Stomach smooth muscle (tissue), 2 donors: ENCODE measurements around the gene MROH7.

Source experiments
- H3K27ac ChIP-seq: one replicate; pipeline ENCODE4 v1.7.0; 2013; ENCODE audit warnings: mild to moderate bottlenecking, low read length, inconsistent platforms
- H3K27me3 ChIP-seq, 2 donors: one replicate each; pipeline ENCODE4 v1.7.0; 2013; ENCODE audit warnings: low read length in 2 of 2; ENCODE audit not compliant: insufficient read depth in 2 of 2, control insufficient read depth in 1 of 2
- H3K36me3 ChIP-seq, 2 donors: one replicate each; pipeline ENCODE4 v1.7.0; 2013; ENCODE audit warnings: low read length in 2 of 2; ENCODE audit not compliant: control insufficient read depth in 2 of 2, insufficient read depth in 2 of 2
- H3K4me1 ChIP-seq: one replicate; pipeline ENCODE4 v1.7.0; 2013; ENCODE audit warnings: low read length; ENCODE audit not compliant: control insufficient read depth, insufficient read depth
- H3K4me3 ChIP-seq, 2 donors: one replicate each; pipeline ENCODE4 v1.7.0; 2013; ENCODE audit warnings: low read length in 2 of 2
- H3K9ac ChIP-seq, 2 donors: one replicate each; pipeline ENCODE4 v1.7.0; 2013; ENCODE audit warnings: low read length in 2 of 2, mild to moderate bottlenecking in 1 of 2
- H3K9me3 ChIP-seq, 2 donors: one replicate each; pipeline ENCODE4 v1.7.0; 2013; ENCODE audit warnings: low read length in 2 of 2; ENCODE audit not compliant: control insufficient read depth in 2 of 2
- donor health status: healthy.
- donor health status: Pancreatic carcinoma.

MROH7 gene

DNA sequence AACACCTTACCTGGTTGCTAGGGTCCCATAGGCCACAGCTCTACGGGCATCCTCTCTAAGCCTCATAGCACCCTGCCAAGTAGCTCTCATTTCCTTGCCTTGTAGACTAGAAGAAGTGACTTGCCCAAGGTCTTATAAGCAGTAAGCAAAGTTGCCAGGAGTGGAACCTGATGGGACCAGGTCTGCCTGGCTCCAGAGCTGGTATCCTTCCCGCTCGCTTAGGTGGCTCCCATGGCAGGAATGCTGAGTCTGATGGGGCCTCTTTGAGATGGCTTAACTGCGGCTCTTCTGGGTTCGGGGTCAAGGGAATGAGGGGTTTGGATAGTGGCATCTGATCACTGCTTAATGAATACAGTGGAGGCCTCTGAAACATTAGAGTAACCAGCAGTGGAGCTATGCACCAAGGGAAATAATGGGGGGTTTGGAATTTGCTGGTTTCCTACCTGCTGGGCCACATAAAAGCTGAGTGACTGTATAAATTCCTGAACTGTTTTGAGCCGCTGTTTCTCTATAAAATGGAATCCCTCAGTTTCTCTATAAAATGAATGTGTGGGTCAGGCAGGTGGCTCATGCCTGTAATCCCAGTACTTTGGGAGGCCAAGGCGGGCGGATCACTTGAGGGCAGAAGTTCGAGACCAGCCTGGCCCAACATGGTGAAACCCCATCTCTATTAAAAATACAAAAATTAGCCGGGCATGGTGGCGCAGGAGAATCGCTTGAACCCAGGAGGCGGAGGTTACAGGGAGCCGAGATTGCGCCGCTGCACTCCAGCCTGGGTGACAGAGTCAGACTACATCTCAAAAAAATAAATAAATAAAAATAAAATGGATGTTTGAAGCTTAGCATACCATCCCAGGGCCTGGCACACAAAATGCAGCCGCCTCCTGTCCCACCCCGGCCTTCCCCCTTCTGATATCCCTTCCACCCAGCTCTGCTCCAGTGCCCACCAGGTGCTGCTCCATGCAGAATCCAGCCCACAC lies 30.7 kb upstream of the MROH7 start:
- no peak overlapping the region for H3K9ac ChIP-seq
- no peaks in the 10 kb centered on the region for H3K27me3 ChIP-seq

DNA sequence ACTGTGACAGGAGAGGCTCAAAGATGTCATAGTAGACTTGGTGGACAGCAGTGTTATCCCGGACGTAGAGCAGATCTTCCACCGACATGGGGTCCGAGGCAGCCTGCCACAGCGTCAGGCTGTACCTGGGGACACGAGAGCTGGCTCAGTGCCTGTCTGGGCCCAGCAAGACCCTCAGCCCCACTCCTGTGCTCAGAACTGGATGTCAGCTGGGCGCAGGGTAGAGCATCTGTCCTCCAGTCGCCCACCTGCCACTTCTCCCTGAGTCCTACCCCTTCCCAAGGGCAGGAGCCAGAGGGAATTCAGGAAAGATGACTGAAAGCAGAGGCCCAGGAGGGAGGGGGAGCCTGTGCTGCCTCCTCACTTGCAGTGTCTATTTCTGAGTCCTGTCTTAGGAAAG lies 30.0 kb upstream of the MROH7 start:
- Histone ChIP-seq H3K4me1 (peaks cover 5% of the 10 kb centered on the region), H3K27ac (no peak overlapping the region), H3K9me3 (no peaks in the 10 kb centered on the region), H3K27me3 (no peaks in the 10 kb centered on the region), H3K9ac (no peak overlapping the region), H3K4me3 (no peak overlapping the region), H3K36me3 (peaks cover 25 to 27% of the 10 kb centered on the region in 2 donors)

More for the DNA sequence above, 30.7 kb upstream of the MROH7 start:
- Histone ChIP-seq H3K4me3 (no peak overlapping the region), H3K27ac (no peak overlapping the region), H3K9me3 (no peaks in the 10 kb centered on the region), H3K36me3 (peaks cover 29 to 32% of the 10 kb centered on the region in 2 donors), H3K4me1 (peaks cover 5% of the 10 kb centered on the region)

DNA sequence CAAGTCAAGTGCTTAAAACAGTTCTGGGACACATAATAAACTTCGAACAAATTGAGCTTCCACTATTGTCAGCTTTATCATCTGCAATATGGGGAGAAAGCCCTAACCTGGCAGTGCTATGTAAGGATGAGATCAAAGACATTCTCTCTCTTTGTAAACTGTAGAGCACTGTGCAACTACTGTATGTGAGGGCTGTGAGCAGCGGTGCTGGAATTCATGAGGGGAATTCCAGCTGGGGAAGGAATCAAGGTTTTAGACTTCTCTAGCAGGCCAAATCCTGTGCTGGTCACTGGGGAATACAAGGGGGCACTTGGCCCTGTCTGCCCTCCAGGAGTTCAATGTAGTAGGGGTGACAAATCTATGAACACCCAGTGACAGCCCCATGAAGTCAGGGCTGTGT lies 27.6 kb upstream of the MROH7 start:
- Histone ChIP-seq H3K4me1 (peaks cover 5% of the 10 kb centered on the region), H3K36me3 (peaks cover 7 to 9% of the 10 kb centered on the region in 2 donors), H3K9ac (no peak overlapping the region), H3K9me3 (no peaks in the 10 kb centered on the region), H3K27ac (no peak overlapping the region), H3K4me3 (no peak overlapping the region), H3K27me3 (no peaks in the 10 kb centered on the region)

DNA sequence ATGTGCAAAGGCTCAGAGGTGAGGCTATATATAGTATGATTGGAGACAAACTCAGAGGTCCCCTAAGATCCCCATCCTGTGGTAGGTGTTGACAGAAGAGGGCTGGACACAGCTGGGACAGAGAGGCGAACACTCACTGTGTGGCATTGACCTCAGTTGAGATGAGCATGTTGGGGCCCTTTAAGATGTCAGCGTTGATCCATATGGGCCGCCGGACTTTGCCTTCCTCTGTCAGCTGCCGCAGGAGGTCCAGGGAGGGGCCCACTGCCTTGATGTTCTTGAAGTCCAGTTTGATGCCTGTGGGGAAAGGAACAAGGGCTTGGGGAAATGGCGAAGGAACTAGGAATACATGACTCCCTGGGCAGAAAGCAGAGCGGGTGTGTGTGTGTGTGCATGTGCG lies 27.0 kb upstream of the MROH7 start:
- Histone ChIP-seq H3K4me1 (peaks cover 5% of the 10 kb centered on the region), H3K9me3 (no peaks in the 10 kb centered on the region), H3K27me3 (no peaks in the 10 kb centered on the region), H3K36me3 (peaks cover 4 to 6% of the 10 kb centered on the region in 2 donors), H3K4me3 (no peak overlapping the region), H3K27ac (no peak overlapping the region), H3K9ac (no peak overlapping the region)

DNA sequence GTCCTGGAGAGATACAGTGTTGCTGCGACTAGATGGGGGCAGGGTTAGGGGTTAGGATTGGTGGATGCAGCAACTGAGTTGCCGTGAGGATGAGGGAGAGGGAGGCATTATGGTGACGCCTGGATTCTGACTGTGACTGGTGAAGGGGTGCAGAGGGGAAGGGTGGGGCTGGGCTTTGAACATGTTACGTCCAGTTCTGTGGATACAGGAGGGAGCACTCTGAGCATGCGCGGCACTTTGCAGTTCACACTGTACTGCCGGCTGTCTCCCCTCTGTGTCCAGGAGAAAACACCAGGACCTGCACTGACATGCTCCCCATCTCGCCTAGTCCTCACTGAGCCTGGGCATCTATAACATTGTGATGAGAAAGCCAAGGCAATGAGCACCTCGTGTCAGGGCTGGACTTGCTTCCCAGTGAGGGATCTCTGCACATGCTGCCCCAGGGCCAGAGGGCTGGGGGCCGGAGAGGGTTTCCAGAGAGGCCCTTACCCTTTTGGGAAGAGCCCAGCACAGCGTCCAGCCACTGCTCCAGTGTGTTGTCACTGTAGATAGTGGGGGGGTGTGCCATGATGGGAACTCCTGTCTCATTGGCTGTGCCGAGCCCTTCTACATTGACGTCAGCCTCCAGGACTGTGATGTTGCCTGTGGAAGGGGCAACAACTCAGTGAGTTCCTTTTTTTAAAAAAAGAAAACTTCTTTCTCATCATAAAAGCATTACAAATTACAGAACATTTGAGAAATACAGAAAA lies 25.9 kb upstream of the MROH7 start:
- Histone ChIP-seq H3K9ac (no peak overlapping the region), H3K27ac (no peak overlapping the region), H3K36me3 (peaks cover 0 to 4% of the 10 kb centered on the region in 2 donors), H3K27me3 (no peaks in the 10 kb centered on the region), H3K9me3 (no peaks in the 10 kb centered on the region), H3K4me3 (no peak overlapping the region), H3K4me1 (peaks cover 5% of the 10 kb centered on the region)

DNA sequence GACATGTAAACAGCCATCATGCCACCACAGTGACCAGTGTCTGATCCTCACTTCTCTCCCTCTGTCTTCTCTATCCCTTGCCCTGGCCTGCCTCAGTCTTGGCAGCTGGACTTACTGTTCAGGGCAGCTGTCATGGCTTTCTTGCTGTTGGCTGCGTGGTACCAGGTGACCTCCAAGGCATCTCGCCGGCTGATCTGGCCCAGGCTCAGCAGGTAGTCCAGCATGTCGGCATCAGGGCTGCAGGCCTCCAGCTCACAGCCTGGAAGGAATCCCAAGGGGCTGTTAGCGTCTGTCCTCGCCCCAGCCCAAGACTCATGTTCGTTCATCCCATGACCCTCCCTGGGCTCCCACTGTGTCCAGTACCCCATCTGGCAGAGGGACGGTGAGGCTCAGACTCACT lies 21.8 kb upstream of the MROH7 start:
- peaks cover 4% of the 10 kb centered on the region for H3K4me1 ChIP-seq
- no peak overlapping the region for H3K9ac ChIP-seq
- no peak overlapping the region for H3K4me3 ChIP-seq
- no peaks in the 10 kb centered on the region for H3K9me3 ChIP-seq
- no peaks in the 10 kb centered on the region for H3K27me3 ChIP-seq
- no peak overlapping the region for H3K27ac ChIP-seq
- H3K36me3 ChIP-seq = peaks cover 0 to 4% of the 10 kb centered on the region in 2 donors

DNA sequence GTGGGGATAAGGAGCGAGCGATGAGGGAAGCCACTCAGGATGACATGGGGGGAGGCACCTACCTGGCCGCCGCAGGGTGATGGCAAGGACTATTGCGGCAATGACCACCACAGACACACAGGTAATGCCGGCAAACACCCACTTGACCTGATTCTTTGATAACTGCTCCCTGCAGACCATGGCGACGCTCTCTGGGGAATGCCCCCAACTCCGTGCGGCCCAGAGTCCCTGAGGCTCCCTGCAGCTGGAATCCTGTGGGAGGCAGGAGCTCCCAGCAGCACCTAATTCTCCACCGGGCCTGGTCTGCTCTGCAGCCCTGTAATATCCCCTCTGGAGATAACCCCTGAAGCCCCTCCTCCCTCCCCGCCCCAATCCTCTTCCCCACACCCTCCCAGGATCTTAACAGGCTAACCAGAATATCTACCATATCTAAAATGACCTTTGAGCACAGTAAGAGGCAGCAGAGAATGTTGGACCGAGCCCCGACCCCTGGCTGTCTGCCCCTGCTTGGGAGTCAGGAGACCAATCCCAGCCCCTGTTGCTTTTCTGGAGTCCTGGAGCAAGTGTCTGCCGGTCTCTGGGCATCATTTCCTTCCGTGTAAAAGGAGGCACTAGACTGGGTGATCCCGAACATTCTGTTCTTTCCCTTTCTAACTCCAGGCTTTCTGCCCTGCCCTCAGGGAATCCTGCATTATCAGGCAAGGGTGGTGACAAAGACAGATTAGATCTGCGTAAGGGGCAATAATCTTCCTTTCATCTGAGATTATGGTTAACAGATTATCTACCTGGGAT lies 18.2 kb upstream of the MROH7 start, which contains the start of gene FAM151A:
Gene FAM151A, minus strand, starts transcription at position 310 of the 792 bp plus-strand sequence. Its CDS starts 130 bp downstream, at position 180.
- H3K4me1 ChIP-seq = peaks cover 2% of the 10 kb centered on the region
- H3K4me3 ChIP-seq = no peak within 1 kb of the TSS
- peaks cover 0 to 2% of the 10 kb centered on the region in 2 donors for H3K36me3 ChIP-seq
- no peak within 1 kb of the TSS for H3K9ac ChIP-seq
- no peaks in the 10 kb centered on the region for H3K27me3 ChIP-seq
- H3K9me3 ChIP-seq = no peaks in the 10 kb centered on the region
- H3K27ac ChIP-seq = no peak within 1 kb of the TSS

DNA sequence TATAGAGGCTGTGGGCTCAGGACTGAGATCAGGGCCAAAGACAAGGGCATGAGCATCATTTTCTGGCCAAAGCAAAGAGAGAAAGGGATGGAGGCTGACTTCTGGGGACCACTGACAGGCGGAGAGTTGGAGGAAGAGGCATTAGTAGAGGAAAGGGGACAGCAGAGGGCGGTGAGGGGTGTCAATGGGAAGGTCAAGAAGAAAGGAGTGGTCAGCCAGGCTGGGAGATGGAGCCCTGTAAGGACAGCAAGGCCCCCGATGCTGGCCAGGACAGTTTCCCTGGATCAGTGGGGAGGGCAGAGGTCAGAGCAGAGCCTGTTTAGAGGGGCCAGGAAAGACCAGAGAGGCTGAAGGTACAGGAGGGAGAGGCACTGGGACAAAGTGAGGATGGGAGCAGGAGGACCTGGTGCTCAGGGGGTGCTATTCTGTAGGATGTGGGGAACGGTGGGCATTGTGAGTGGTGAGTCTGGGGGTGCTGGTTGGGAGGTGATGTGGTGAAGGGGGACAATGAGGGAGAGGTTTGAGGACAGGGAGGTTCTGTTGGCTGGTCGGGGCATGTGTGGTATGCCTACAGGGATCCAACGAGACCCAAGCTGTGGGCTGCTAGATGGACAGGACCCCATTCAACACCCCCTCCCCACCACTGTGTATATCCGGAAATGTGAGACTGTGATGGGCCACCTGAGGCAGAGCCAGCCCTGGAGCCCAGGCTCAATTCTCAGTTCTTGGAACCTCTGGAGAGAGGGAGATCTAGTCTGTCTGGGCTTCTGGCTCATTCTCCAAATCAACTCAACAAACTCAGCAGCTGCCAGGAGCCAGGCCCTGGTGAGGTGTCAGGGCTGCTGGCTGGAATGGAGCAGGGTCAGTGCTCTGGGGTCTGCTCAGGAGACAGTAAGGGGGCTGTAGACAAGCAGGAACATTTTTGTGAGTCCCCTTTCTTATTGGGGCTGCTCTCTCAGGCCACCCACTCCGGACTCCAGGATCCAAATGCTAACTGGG lies 16.8 kb upstream of the MROH7 start:
- peaks cover 2% of the 10 kb centered on the region for H3K4me1 ChIP-seq
- H3K9ac ChIP-seq = no peak overlapping the region
- H3K4me3 ChIP-seq = no peak overlapping the region
- H3K27me3 ChIP-seq = no peaks in the 10 kb centered on the region
- H3K27ac ChIP-seq = no peak overlapping the region
- no peaks in the 10 kb centered on the region for H3K9me3 ChIP-seq
- H3K36me3 ChIP-seq = no peaks in the 10 kb centered on the region

DNA sequence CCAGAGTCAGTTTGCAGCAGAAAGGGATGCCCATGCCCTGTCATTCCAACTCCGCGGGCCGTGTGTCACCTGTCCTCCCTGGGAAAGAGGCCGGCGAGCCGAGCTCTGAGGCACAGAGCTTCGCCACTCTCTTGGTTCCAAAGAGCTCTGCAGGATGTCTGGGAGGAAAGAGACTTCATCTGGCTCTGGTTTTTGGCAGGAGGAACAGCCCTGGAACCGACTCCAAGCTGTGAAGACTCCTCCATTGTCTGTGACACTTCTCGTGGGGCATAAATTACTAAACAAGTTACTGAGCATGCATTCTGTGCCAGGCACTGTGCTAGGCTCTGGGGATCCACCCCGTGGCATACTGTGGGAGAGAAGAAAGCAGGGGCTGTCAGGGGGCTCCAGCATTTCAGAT lies 14.4 kb upstream of the MROH7 start:
- H3K27ac ChIP-seq = no peak overlapping the region

More for the DNA sequence above, 14.4 kb upstream of the MROH7 start:
- no peaks in the 10 kb centered on the region for H3K36me3 ChIP-seq
- H3K27me3 ChIP-seq = no peaks in the 10 kb centered on the region
- H3K4me3 ChIP-seq = no peak overlapping the region
- H3K9me3 ChIP-seq = no peaks in the 10 kb centered on the region
- no peaks in the 10 kb centered on the region for H3K4me1 ChIP-seq
- no peak overlapping the region for H3K9ac ChIP-seq
